ENCODE data around the gene ZNF346.

- TF ChIP-seq CTCF (IDR thresholded peaks at IDR 0.05 in 8 of 11, conservative IDR thresholded peaks at IDR 0.05 in 3 of 11): no peak
- no peak for TF ChIP-seq POLR2A (IDR thresholded peaks at IDR 0.05)
- no peak for TF ChIP-seq POLR2AphosphoS5 (IDR thresholded peaks at IDR 0.05)
Measured at GRCh38 chr5:177004961-177005360, 17.5 kb upstream of the ZNF346 start.

Measured in spleen (tissue), 7 donors.